CD4-positive, alpha-beta T cell treated with Interleukin-17A for 1 hour (primary cell): ENCODE results near the gene LATS2.
"Not testable (repeated sequence)": the region's sequence is repeated elsewhere in the genome, so short reads cannot be mapped to it uniquely, and the experiment has no call there.

Experiments
- DNase-seq: peaks from one replicate; pipeline ENCODE4 v3.0.0-alpha.2; 2020

The LATS2 gene

DNA sequence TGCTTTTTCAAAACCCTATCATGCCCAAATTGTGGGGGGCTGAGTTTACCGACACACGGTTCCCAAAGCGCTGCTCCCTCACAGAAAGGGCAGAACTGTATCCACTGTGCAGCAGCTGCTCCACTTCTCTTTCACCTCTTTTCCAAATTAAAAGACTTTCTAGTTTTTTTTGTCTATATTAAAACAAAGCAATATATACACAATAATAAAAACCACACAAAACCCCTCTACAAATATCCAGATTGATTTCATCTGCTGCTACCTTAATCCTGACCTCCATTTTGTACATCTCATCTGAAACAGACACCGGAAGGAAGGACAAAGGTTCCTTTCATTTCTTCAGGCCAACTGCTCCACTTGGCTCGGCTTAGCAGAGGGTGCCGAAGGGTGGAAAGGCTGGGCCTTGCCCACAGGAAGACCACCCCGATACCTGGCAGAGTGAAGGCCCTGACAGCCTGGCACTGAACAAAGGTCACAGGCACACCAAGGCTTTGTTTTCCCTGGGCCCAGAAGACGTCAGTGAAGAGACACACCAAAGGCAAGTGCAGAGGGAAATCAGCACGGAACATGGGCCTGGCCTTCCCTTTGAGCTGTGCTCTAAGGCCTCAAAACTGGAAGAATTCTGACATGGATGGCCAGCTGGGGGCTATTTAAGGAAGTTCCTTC lies 71.6 kb downstream of the LATS2 start:
- no peak for DNase-seq

DNA sequence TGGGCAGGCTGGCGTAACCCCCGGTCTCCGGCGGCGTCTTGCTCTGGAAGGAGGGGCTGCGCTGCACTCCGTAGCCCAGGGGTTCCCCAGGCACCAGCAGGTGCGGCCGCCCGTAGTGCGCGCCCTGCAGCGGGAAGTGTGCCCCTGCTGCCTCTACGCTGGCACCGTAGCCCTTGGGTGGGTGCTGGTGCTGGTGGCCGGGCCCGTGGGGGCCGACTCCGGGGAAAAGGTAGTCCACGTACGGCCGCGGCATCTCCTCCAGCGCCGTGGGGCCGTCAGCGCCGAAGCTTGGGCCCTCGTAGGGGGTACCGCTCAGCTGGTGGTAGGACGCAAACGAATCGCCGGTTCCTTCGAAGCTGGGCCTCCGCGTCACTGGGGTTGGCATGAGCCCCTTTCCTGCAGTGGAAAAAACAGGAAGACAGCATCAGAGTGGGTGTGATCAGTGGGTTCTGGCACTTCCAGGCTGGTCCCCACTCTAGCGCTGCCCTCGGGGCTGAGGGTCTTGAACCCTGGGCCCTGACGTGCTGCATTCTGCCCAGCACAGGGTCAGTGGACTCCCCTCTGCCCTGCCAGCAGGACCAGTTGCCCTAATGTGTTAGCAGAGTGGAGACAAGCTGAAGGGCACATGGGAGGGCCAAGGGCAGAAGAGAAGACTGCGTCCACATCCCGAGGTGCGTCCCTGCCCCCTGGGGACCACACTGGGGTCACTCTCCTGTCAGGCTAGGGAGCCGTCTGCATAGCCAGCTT lies 72.3 kb downstream of the LATS2 start:
- no peak for DNase-seq

DNA sequence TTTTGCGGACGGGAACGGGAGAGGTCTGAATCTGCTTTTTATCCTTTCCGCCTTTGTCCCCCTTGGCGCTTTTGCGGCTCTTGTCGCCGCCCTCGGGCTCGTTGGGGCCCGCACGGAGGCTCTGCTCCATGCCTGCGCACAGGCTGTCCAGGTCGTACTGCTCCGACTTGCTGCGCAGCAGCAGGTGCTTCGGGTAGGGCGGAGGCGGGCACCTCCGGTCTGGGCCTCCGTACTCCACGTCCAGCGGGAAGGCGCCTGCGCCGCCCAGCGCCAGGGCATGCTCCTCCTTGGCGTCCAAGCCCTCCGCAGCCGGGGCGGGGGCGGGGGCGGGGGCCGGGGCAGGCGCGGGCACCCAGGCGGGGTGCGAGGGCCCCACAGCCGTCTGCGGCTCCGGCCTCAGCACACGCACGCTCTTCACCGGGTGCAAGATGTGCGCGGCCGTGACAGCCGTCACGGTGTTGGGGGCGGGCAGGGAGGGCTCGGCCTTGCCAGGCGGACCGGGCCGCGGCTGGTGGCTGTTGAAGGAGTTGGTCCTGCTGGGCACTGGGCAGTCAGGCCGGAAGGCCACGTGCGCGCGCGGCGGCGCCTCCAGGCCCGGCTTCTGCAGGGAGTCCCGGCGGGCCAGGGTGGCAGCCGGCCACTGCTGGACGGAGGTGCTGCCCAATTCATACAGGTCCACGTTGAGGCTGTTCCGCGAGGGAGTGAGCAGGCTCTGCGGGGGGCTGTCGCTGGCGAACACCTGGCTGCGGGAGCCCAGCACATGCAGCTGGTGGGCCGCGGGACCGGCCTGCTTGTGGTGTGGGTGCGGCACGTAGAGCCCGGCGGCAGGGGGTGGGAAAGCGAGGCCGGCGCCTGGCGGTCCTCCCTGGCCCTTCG lies 73.1 kb downstream of the LATS2 start:
- no peak for DNase-seq

DNA sequence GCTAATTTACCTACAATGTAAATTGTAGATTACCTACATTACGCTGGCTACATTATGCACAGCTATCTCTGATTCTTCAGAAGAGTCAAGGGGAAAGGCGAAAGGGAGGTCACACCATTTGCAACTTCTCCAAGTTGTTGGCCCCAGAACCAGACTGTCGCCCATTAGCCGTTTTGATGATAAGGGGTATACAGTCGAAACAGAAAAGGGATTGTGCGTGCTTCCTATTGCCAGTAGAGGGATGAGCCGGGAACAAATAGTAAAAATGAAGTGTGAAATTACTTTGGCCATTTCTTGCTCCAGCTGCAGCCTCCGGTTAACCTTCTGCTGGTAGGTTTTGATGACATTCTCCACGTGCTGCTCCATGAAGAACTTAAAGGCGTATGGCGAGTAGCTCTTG lies 73.8 kb downstream of the LATS2 start:
- no peak for DNase-seq

DNA sequence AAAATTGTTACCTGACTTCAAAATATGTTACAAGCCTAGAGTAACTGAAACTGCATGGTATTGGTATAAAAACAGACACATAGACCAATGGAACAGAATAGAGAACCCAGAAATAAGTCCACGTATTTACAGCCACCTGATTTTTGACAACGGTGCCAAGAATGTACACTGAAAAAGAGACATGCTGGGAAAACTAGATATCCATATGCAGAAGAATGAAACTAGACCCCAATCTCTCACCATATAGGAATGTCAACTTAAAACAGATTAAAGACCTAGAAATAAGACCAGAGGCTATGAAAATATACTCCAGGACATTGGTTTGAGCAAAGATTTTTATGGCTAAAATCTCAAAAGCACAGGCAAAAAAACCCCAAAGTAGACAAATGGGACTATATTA lies 76.5 kb downstream of the LATS2 start:
- no peak for DNase-seq

DNA sequence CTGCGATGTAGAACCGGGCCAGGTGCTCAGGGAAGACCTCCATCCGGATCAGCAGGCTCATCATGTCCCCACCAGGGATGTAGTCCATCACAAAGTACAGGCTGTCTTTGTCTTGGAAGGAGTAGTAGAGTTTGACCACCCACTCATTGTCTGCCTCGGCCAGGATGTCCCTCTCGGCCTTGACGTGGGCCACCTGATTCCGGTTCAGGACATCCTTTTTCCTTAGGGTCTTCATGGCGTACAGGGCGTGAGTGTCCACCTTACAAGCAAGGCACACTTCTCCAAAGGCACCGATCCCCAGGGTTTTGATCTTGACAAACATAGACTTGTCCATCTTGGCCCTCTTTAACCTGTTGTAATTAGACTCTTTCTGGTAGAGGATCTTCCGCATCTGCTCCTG lies 78.0 kb downstream of the LATS2 start:
- DNase-seq: no peak

DNA sequence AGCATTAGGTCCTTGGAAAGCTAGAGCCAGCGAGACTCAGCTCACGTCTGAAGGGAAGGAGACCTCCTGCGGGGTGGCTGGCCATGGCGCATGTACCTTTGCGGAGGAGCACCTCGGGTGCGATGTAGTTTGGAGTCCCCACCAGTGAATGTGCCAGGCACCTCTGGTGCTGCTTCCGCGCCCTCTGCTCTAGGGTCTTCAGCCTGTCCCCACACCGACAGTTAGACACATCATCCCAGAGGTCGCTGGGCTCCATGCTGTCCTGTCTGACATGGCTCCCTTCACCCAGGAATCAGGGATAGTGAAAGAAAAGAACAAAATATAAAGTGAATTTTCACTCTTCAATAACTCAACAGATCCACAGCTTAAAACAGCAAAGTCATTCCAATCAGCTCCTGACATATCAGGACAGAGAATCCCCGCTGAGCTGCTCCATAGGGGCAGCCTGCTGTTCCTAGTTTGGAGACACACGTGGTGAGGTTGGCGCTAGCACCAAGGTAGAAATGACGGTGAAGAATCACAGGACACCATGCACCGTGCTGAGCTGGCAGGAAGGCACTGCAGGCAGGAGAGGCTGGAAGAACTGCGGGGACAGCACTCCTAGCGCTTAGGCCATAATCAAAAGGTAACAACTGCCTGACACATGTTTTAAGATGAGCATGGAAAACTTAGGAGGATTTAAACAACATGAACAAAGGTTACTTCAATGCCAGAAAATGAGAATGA lies 79.9 kb downstream of the LATS2 start:
- DNase-seq: no peak

DNA sequence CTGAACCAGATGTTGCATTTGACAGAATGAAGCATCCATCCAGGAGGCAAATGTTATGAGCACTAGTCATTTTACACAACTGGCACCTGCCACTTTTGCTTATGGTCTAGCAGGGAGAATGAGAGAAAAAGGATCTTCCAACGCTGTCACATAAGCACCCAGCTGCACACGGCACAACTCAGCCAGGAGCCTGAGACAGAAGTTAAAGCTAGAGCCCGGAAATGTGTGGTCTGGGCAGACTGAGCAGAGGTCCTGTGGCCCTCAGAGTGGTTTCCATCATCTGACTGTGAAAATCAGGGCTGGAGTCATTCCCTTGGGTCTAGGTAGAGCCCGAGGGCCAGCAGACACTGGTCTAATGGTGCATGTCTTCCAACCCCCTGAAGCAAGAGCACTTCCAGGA lies 80.5 kb downstream of the LATS2 start:
- no peak for DNase-seq

DNA sequence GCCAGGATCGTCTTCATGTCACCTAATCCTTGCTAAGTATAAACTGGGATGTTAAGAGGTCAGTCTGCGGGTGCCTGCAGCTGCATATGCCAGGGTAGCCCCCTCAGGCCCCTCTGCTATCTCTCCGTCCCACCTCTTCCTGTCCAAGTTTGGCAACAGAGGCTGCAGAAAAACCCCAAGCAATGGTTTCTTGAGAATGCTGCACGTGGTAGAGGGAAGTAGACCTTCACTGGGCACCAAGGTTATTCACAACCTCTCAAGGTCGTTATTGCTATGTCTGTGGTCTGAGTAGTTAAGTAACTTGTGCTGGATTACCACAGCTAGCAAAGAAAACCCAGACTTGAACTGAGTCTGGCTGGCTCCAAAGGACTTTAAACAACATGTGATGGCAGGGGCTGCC lies 81.0 kb downstream of the LATS2 start:
- DNase-seq: no peak

DNA sequence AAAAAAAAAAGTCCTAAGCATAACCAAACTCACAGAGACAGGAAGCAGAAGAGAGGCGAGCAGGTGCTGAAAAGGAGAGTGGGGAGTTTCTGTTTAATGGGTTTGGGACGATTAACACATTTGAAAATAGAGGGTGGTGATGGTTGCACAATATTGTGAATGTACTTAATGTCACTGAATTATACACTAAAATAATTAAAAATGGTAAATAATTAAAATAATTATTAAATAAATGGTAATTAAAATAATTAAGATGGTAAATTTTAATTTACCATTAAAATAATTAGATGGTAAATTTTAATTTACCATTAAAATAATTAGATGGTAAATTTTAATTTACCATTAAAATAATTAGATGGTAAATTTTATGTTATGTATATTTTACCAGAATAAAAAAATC lies 84.0 kb downstream of the LATS2 start:
- DNase-seq: no peak

DNA sequence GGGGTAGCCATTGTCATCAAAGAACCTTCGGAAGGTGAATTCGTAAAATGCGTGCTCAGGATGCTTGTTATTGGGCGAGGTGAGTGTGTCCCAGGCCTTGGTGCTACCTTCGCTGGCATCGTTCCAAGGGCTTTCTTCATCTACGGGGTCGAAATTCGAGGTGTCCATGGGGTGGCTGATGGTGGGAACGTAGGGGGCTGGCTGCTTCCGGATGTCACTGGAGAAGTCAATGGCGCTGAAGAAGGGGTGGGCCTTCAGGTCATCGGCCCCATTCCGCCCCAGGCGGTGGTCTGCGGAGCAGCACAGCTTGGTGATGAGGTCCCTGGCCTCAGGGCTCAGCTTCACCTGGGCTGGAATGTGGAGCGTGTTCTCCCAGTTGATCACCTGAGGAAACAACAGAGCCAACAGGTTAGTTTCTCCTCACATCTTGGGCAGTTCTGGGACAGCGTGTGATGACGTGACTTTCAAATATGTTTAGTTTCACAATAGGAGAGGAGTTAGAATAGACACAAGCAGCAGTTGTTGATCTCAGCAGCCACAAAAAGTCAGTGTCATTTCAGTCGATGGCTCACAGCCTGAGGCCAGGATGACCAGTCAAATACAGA lies 86.3 kb downstream of the LATS2 start:
- no peak for DNase-seq

DNA sequence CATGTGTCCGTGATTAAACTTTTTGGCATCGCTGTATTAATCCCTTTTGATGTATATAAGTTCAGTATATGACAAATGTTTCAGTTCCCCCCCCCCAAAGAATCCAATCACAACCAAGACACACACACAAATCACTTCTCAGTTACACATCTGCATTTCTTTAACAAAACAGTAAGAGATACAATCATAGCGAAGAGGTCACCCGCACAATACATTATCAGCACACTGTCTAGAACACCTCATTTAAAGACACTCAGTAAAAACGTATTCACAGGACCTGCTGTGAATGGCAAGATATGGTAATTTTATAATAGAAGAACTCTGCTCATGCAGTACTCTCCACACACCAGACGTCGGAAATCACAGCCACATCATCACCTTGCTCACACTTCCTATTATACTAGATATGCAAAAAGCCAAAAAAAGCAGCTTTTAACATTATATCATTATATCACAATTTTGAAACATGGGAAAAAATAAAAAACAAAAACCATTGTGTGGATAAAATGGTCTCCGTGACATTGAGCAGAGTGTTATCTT lies 87.4 kb downstream of the LATS2 start:
- DNase-seq: no peak

DNA sequence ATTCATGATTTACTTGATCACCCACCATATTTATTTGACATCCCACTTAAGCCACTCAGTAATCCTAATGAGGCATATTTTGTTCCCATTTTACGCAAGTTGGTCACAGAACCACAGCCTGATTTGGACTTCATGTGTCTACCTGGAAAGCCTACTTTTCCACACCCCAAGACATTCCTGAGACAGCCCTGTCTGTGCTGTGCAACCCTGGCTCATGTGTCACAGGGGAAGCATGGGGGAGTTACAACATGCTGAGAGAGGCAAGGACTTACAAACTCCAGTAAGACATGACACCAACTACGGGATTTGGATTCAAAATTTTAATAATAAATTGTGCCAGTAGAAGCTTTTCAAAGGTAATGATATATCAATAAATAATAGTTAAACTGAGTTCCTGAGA lies 88.7 kb downstream of the LATS2 start:
- DNase-seq: no peak

DNA sequence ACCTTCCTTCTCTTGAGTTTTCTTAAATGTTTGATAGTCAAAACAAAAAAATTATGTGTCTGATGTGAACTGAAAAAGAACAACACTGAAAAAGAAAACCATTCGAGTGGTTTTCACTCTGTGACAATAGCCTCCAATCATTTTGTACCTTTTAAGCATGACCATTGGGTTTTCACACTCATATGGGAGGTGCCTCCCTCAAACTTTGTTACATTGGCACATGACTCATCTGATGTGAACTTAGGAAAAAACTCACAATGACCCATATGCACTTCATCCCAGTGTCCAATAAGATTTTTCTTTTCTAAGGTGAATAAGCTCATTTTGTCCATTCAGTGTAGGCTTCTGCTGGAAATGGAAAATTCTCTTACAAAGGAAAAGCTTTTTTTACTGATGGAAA lies 92.2 kb downstream of the LATS2 start:
- DNase-seq: no peak

DNA sequence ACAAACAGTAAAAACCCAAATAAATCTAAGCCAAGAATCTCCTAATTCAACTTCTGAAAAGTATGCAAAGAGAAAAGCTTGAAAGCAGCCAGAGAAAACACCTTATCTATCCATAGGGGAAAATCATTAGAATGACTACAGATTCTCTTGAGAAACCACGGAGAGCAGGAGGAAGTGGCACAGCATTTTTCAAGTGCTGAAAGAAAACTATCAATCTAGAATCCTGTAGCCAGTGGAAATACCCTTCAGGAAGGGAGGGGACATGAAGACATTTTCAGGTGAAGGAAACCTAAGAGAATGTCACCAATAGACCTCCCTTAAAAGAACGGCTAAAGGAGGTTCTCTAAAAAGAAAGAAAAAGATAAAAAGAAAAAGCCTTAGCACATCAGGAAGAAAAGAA lies 92.6 kb downstream of the LATS2 start:
- no peak for DNase-seq

DNA sequence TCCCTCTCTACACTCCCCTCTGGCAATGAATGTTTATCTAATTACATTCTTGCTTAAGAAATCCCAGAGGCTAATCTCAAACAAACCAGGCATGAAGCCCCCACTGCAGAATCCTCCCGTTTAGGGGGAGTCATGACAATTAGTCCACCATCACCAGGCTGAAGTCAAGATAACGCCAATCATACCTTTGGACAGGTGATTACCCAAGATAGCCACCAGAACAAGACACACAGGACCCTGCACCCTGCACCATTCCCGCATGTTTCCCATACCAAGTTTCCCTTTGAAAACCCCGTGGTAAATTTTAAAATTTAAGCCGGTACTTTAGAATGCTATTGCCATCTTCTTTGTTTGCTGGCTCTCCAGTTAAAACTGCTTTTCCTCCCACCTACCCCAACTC lies 94.0 kb downstream of the LATS2 start:
- no peak for DNase-seq

DNA sequence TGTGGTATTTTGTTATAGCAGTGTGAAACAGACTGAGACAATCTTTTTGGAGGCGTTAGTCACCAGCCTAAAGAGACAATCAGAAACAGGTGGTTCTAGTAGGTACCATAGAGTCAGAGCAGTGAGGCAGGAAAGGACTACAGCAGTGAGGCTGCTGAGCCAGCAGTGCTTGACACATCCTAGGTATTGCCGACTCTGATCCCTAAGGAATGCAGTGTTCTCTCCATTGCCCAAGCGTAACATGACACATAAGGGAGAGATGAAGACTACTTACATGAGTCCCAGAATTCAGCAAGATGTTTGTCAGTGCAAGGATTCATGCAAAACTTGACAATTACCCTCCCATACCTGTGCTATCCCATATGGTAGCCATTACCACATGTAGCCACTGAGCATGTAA lies 96.5 kb downstream of the LATS2 start:
- no peak for DNase-seq

DNA sequence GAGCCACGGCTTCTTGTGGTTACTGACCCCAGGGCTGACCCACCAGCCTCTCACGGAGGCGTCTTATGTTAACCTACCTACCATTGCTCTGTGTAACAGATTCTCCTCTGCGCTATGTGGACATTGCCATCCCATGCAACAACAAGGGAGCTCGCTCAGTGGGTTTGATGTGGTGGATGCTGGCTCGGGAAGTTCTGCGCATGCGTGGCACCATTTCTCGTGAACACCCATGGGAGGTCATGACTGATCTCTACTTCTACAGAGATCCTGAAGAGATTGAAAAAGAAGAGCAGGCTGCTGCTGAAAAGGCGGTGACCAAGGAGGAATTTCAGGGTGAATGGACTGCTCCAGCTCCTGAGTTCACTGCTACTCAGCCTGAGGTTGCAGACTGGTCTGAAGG lies 99.7 kb downstream of the LATS2 start:
- not testable (repeated sequence) for DNase-seq

DNA sequence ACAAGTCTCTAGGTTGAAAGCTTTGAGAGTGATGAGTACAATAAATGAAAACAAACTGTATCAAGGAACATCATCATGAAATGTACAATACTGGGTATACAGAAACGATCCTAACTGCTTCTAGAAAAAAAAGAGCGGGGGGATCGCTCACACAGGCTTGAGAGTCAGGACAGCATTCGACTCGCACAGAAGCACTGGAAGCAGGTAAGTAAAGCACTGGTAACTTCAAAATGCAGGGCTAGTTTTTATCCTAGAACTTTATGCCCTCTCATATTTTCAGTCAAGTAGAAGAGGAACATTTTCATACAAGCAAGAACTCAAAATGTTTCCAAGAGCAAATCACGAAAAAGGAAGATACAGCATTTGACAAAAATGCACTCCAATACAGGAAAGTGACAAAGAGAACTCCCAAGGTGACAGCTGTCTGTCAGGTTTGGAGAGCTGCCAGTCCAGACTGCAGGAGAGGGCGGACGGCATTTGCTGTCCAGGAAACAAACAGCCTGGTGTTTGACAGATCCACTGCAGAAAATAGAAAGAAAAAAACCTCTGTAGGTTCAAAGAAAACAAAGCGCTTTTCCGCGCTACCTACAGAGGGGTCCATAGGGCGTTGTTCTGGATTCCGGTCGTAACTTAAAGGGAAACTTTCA lies 100.6 kb downstream of the LATS2 start:
- DNase-seq: no peak

DNA sequence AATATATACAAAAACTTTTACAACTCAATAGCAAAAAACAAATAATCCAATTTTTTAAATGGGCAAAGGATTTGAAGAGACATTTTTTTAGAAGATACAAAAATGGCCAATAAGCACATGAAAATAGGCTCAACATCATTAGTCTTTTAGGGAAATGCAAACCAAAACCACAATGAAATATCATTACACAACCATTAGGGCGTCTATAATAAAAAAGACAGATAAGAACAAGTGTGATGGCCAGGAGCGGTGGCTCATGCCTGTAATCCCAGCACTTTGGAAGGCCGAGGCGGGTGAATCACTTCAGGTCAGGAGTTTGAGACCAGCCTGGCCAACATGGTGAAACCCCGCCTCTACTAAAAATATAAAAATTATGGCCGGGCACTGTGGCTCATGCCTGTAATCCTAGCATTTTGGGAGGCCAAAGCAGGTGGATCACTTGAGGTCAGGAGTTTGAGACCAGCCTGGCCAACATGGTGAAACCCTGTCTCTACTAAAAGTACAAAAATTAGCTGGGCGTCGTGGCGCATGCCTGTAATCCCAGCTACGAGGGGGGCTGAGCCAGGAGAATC lies 104.3 kb downstream of the LATS2 start:
- DNase-seq: not testable (repeated sequence)

DNA sequence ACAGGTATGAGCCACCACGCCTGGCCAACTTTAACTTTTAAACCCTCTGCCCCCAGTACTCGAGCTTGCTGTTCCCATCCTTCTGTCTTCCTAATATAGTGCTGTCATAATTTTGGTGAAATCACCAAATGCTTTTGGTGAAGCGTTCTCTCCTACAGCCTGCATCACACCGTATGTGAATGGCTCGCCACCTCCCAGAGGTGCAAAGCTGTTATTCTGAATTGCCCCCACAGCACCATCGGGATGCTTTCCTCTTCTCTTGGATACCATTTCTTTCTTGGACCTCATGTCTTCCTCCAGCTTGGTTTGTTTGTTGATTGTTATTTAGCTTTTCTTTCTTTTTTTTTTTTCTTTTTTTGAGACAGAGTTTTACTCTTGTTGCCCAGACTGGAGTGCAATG lies 105.9 kb downstream of the LATS2 start:
- DNase-seq: no peak
